GM12878 (cell line): ENCODE data around the gene NEK8. TPM values are rescaled to one million over a fixed set of nuclear protein-coding genes. Genes with fewer than 3 reads are reported as not detected.
A peak's percentile ranks its signal among the peaks of the same experiment; 100 is the strongest.
"Not testable (repeated sequence)": the region's sequence is repeated elsewhere in the genome, so short reads cannot be mapped to it uniquely, and the experiment has no call there.

ENCODE experiments used
- ATAC-seq: fragments of 200-7000 bp; cut with Tn5 transposase; 3 replicates; pipeline ENCODE4 v1.9.1; 2020; ENCODE audit warnings: mild to moderate bottlenecking, moderate library complexity
- BruUV-seq: library from RNA; stranded (reverse); fragments of 400-500 nt; replicated peaks from 2 replicates; lab custom pipeline; 2021; lab: Mats Ljungman, UMichigan
- CTCF ChIA-PET: fragments of 300-600 bp; sonication (Branson Sonifier 250); formaldehyde crosslinking; extraction: SDS; loops from one replicate; lab custom pipeline; 2021; ENCODE audit warnings: inconsistent platforms; lab: Yijun Ruan, JAX
- POLR2A ChIA-PET: fragments of 350-600 bp; formaldehyde crosslinking; extraction: SDS; loops from one replicate; lab custom pipeline; 2021; ENCODE audit warnings: inconsistent platforms; lab: Charles Lee
- RAD21 ChIA-PET: fragments of 300-600 bp; sonication (Branson Sonifier 250); formaldehyde crosslinking; loops from one replicate; lab custom pipeline; 2023; ENCODE audit warnings: antibody characterized with exemption; ENCODE audit not compliant: unreplicated experiment; lab: Charles Lee
- SMC1A ChIA-PET: fragments of 300-600 bp; sonication (Branson Sonifier 250); formaldehyde crosslinking; loops from one replicate; lab custom pipeline; 2023; ENCODE audit not compliant: unreplicated experiment, uncharacterized antibody; lab: Charles Lee
- DNase-seq: peaks from one replicate; pipeline ENCODE4 v3.0.0-alpha.2; 2011; ENCODE audit warnings: low read depth, low spot score
- FAIRE-seq: peaks from 3 replicates; lab custom pipeline; 2011; peaks lifted over from hg19 to GRCh38; lab: Jason Lieb, UNC
- H2AFZ ChIP-seq: 2 replicates; pipeline ENCODE4 v1.6.0; 2011; ENCODE audit warnings: low read depth, low read length, control low read depth; ENCODE audit not compliant: control insufficient read depth
- H3K27ac ChIP-seq: 2 replicates; pipeline ENCODE4 v1.5.1; 2011; ENCODE audit warnings: control low read depth; ENCODE audit not compliant: control insufficient read depth, insufficient read depth
- H3K27me3 ChIP-seq, 2 experiments: replicated peaks in 1 of 2; 2 replicates each; pipeline versions ENCODE4 v1.6.0 to v1.6.1; 2011; ENCODE audit warnings: low read length in 1 of 2; ENCODE audit not compliant: control insufficient read depth in 2 of 2, insufficient read depth in 2 of 2
- H3K36me3 ChIP-seq, 2 experiments: 2 replicates each; pipeline ENCODE4 v1.5.1; 2011; ENCODE audit warnings: low read length in 1 of 2; ENCODE audit not compliant: control insufficient read depth in 2 of 2, insufficient read depth in 2 of 2
- H3K4me1 ChIP-seq: 2 replicates; pipeline ENCODE4 v1.6.1; 2011; ENCODE audit warnings: mild to moderate bottlenecking, low read length, moderate library complexity, mixed read lengths; ENCODE audit not compliant: control insufficient read depth, insufficient read depth
- H3K4me2 ChIP-seq: 2 replicates; pipeline ENCODE4 v1.6.0; 2011; ENCODE audit warnings: control low read depth; ENCODE audit not compliant: control insufficient read depth, insufficient read depth
- H3K4me3 ChIP-seq: fragments of 200-600 bp; sonication (generic); 2 replicates; pipeline ENCODE4 v1.5.1; 2016
- H3K79me2 ChIP-seq: 2 replicates; pipeline ENCODE4 v1.6.0; 2011; ENCODE audit warnings: low read length; ENCODE audit not compliant: control insufficient read depth, insufficient read depth
- H3K9ac ChIP-seq: 2 replicates; pipeline ENCODE4 v1.8.0; 2011; ENCODE audit warnings: low read length, control low read depth, mixed read lengths; ENCODE audit not compliant: control insufficient read depth, insufficient read depth
- H3K9me3 ChIP-seq: replicated peaks from 3 replicates; pipeline ENCODE4 v1.5.1; 2011; ENCODE audit warnings: mild to moderate bottlenecking, low read length; ENCODE audit not compliant: control insufficient read depth, insufficient read depth
- H4K20me1 ChIP-seq: 2 replicates; pipeline ENCODE4 v1.6.0; 2011; ENCODE audit not compliant: control insufficient read depth, insufficient read depth
- POLR2A ChIP-seq: IDR thresholded peaks from 2 replicates; pipeline ENCODE4 v1.6.1; 2011; ENCODE audit warnings: low read depth, mild to moderate bottlenecking, low read length
- POLR2AphosphoS5 ChIP-seq: IDR thresholded peaks from 2 replicates; pipeline ENCODE4 v1.6.1; 2011; ENCODE audit warnings: mild to moderate bottlenecking, low read length, inconsistent platforms
- WGBS: methylation state at CpG from one replicate; pipeline ENCODE4 v1.1.6; 2016; ENCODE audit warnings: low lambda C conversion rate; ENCODE audit not compliant: insufficient replicate concordance, insufficient coverage; ENCODE audit errors: missing lambda C conversion rate; 5-methylcytosine and 5-hydroxymethylcytosine counted together
- in situ Hi-C: fragments of 300-500 bp; cut with MboI; formaldehyde crosslinking; loops from 9 replicates; pipeline ENCODE4 v1.14.3; 2018; ENCODE audit warnings: mixed read lengths
- intact Hi-C: fragments of 100-400 bp; cut with micrococcal nuclease; formaldehyde crosslinking; loops from one replicate; pipeline ENCODE4 v1.14.2; 2022; ENCODE audit not compliant: unreplicated experiment
- polyA plus RNA-seq, 11 experiments: library from polyadenylated mRNA; depleted of rRNA in 4 of 11; unstranded in 6 of 11; stranded (reverse) in 5 of 11; fragments of >200 nt; fragmentation: Nextera tagmentation in 4 of 11; fragmentation: Illumina TruSeq in 1 of 11; extraction: Ambion mirVana in 4 of 11; extraction: Trizol in 1 of 11; gene quantifications; 1 replicate in 1 of 11; 2 replicates in 10 of 11; pipeline versions ENCODE4 v1.2.1 to v1.2.3, GENCODE V29; 2011 to 2016; ENCODE audit warnings: inconsistent platforms in 2 of 11, missing spikeins in 2 of 11, low read depth in 1 of 11
- total RNA-seq, 4 experiments: library from RNA; depleted of rRNA in 3 of 4; stranded (reverse); fragments of >200 nt in 3 of 4; fragmentation: Illumina TruSeq in 1 of 4; extraction: Trizol in 1 of 4; gene quantifications; 2 replicates each; pipeline versions ENCODE4 v1.2.1 to v1.2.3, GENCODE V29; 2013 to 2021

NEK8 gene
- total and polyA plus RNA-seq, 10 of the 15 experiments (the other 5 are each of a cell fraction or from before 2014, with no cell fraction given), result 2.3 to 14.3 (median 9.4) TPM

GRCh38 chr17:28723836-28724499 lies 4.6 kb upstream of the NEK8 start:
- BruUV-seq, H4K20me1 ChIP-seq, H3K9me3 ChIP-seq, ATAC-seq, H3K27me3 ChIP-seq, DNase-seq, H2AFZ ChIP-seq, FAIRE-seq, H3K9ac ChIP-seq, in situ Hi-C loops: not testable (repeated sequence)
- RAD21 ChIA-PET, result interaction anchor here (1.4 to 6.8 kb wide), 3 partner anchors 12 to 39 kb away, joined by 5 to 375 read pairs (median 109); partner anchors contain the start of genes PROCA1 and TRAF4
- Histone ChIP-seq H3K4me1 (peaks cover 19% of the 10 kb centered on the region), H3K79me2 (peaks cover 45% of the 10 kb centered on the region), H3K36me3 (peaks cover 12 to 20% of the 10 kb centered on the region in 2 experiments; a peak in 3 of 4 replicates), H3K27ac (0 out of 2 replicates have a peak overlapping the region, but pooled peaks have one; percentile 4), H3K4me3 (0 out of 2 replicates have a peak overlapping the region, but pooled peaks have one; percentile 25), H3K4me2 (peak overlapping the region; percentile 82; the same call in 1 of the 2 replicates)
- TF ChIP-seq POLR2AphosphoS5 (peak; percentile 8; the same call in 1 of the 2 replicates), POLR2A (peak; percentile 48; the same call in 1 of the 2 replicates)
- POLR2A ChIA-PET, result interaction anchor here (0.6 to 17.2 kb wide), 3 partner anchors 15 to 49 kb away, joined by 3 to 485 read pairs (median 6); partner anchors contain the start of gene TRAF4
- SMC1A ChIA-PET, result interaction anchor here (1.4 to 11.3 kb wide), 2 partner anchors 12 to 21 kb away, joined by 3 to 326 read pairs; partner anchors contain the start of genes PROCA1 and TRAF4
- 46% methylated on average over 4 of the region's 4 CpGs for WGBS
- CTCF ChIA-PET, result interaction anchor here (1.0 to 12.6 kb wide), 3 partner anchors 25 to 178 kb away, joined by 3 to 394 read pairs (median 147); no protein-coding TSS in a partner anchor
- intact Hi-C loops, result loop anchor here (10.0 kb wide), 1 partner anchor 391 kb away; no protein-coding TSS in a partner anchor
